Thymus (tissue), 14 donors: ENCODE measurements around the gene P2RY8. TPM values are rescaled to one million over a fixed set of nuclear protein-coding genes. Genes with fewer than 3 reads are reported as not detected.
A peak's percentile ranks its signal among the peaks of the same experiment; 100 is the strongest.

ENCODE experiments used
- DNase-seq, 9 donors: peaks; one replicate each; pipeline ENCODE4 v3.0.0-alpha.2; 2013; ENCODE audit warnings: low spot score in 9 of 9, low read depth in 6 of 9, missing footprints in 1 of 9
- H3K27ac ChIP-seq, 2 donors: one replicate each; pipeline ENCODE4 v1.5.1; 2013; ENCODE audit warnings: control low read depth in 1 of 2, low read depth in 1 of 2, low read length in 1 of 2, mild to moderate bottlenecking in 1 of 2, moderate library complexity in 1 of 2
- H3K27me3 ChIP-seq, 2 donors: one replicate each; pipeline ENCODE4 v1.5.1; 2013; ENCODE audit warnings: low read length in 1 of 2; ENCODE audit not compliant: control insufficient read depth in 2 of 2, insufficient read depth in 1 of 2
- H3K36me3 ChIP-seq, 2 donors: one replicate each; pipeline ENCODE4 v1.5.1; 2013; ENCODE audit warnings: low read length in 1 of 2, mild to moderate bottlenecking in 1 of 2, moderate library complexity in 1 of 2; ENCODE audit not compliant: control insufficient read depth in 2 of 2, insufficient read depth in 2 of 2
- H3K4me1 ChIP-seq, 2 donors: one replicate each; pipeline ENCODE4 v1.5.1; 2013; ENCODE audit warnings: low read length in 2 of 2; ENCODE audit not compliant: control insufficient read depth in 2 of 2, insufficient read depth in 2 of 2
- H3K4me3 ChIP-seq, 2 donors: one replicate each; pipeline ENCODE4 v1.5.1; 2013; ENCODE audit warnings: low read length in 2 of 2, control low read depth in 1 of 2, mild to moderate bottlenecking in 1 of 2
- H3K9me3 ChIP-seq, 2 donors: one replicate each; pipeline ENCODE4 v1.5.1; 2013; ENCODE audit warnings: low read length in 1 of 2, mild to moderate bottlenecking in 1 of 2; ENCODE audit not compliant: control insufficient read depth in 2 of 2, insufficient read depth in 1 of 2
- WGBS: extraction: QIAGEN DNeasy Blood & Tissue Kit; methylation state at CpG from one replicate; pipeline ENCODE4 v1.1.7; 2013; 5-methylcytosine and 5-hydroxymethylcytosine counted together
- long read RNA-seq, 10 donors: transcript quantifications; one replicate each; lab custom pipeline, GENCODE V29; 2026
- polyA plus RNA-seq: library from polyadenylated mRNA; stranded (reverse); fragments of 200-250 nt; gene quantifications from one replicate; pipeline ENCODE4 v1.2.3, GENCODE V29; 2013
- total RNA-seq: library from RNA; stranded (reverse); fragments of 120-200 nt; gene quantifications from one replicate; pipeline ENCODE4 v1.2.4, GENCODE V29; 2013
- donor health status: healthy.

The P2RY8 gene, protein sequence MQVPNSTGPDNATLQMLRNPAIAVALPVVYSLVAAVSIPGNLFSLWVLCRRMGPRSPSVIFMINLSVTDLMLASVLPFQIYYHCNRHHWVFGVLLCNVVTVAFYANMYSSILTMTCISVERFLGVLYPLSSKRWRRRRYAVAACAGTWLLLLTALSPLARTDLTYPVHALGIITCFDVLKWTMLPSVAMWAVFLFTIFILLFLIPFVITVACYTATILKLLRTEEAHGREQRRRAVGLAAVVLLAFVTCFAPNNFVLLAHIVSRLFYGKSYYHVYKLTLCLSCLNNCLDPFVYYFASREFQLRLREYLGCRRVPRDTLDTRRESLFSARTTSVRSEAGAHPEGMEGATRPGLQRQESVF
- total RNA-seq (15.8 TPM), polyA plus RNA-seq (12.9 TPM)
- long read RNA-seq, donor 1 = 0 reads
- long read RNA-seq, donor 2, full-length matches to known transcripts = 17 of 17 reads
- long read RNA-seq, donor 2, partial matches to known transcripts = 0 of 17 reads
- long read RNA-seq, donor 2, other reads (novel, unspliced or antisense) = 0 of 17 reads
- long read RNA-seq, donor 3, full-length matches to known transcripts = 12 of 12 reads
- long read RNA-seq, donor 3, partial matches to known transcripts = 0 of 12 reads
- long read RNA-seq, donor 3, other reads (novel, unspliced or antisense) = 0 of 12 reads
- long read RNA-seq, donor 4, full-length matches to known transcripts = 4 of 4 reads
- long read RNA-seq, donor 4, partial matches to known transcripts = 0 of 4 reads
- long read RNA-seq, donor 4, other reads (novel, unspliced or antisense) = 0 of 4 reads
- long read RNA-seq, donor 5, full-length matches to known transcripts = 14 of 14 reads
- long read RNA-seq, donor 5, partial matches to known transcripts = 0 of 14 reads
- long read RNA-seq, donor 5, other reads (novel, unspliced or antisense) = 0 of 14 reads
- long read RNA-seq, donor 6, full-length matches to known transcripts = 4 of 10 reads
- long read RNA-seq, donor 6, partial matches to known transcripts = 6 of 10 reads
- long read RNA-seq, donor 6, other reads (novel, unspliced or antisense) = 0 of 10 reads
- long read RNA-seq, donor 7, full-length matches to known transcripts = 12 of 12 reads
- long read RNA-seq, donor 7, partial matches to known transcripts = 0 of 12 reads
- long read RNA-seq, donor 7, other reads (novel, unspliced or antisense) = 0 of 12 reads
- long read RNA-seq, donor 8, full-length matches to known transcripts = 11 of 11 reads
- long read RNA-seq, donor 8, partial matches to known transcripts = 0 of 11 reads
- long read RNA-seq, donor 8, other reads (novel, unspliced or antisense) = 0 of 11 reads
- long read RNA-seq, donor 9, full-length matches to known transcripts = 10 of 10 reads
- long read RNA-seq, donor 9, partial matches to known transcripts = 0 of 10 reads
- long read RNA-seq, donor 9, other reads (novel, unspliced or antisense) = 0 of 10 reads
- long read RNA-seq, donor 10, full-length matches to known transcripts = 13 of 13 reads
- long read RNA-seq, donor 10, partial matches to known transcripts = 0 of 13 reads
- long read RNA-seq, donor 10, other reads (novel, unspliced or antisense) = 0 of 13 reads

DNA sequence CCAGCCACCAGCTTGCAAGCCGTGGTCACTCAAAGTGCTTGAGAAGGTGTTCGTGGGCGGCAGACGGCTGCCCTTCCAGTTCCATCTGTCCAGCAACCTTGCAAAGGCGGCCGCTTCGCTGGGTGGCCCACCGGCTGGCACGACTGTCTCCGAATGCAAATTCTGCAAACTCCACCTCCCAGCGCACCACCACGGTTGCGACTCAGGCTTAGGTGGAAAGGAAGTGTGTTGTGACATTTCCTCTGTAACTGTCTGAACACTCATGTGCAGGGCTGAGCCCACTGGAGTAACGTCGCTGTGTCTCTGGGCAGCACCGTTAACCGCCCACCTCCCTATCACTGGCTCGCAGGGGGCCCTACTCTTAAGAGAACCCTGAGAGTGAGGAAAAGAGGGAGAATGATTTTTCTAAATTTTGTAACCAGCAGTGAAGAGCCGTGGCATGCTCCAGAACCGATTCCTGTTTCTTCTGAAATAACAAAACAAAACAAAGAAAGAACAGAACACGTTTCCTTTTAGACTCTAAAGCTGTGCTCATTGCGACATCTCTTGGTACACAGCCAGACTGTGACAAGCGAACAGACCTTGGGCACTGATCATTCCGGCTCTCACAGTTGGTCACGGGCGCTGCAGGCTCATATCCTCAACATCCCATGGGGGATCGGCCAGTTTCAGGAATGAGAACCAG is at the start of gene P2RY8:
Gene P2RY8 (minus strand): TSS at position 155 of the 685 bp plus-strand sequence. CDS start 70,627 bp downstream, outside the sequence.
- WGBS = 2% methylated on average over 27 of the region's 27 CpGs

DNA sequence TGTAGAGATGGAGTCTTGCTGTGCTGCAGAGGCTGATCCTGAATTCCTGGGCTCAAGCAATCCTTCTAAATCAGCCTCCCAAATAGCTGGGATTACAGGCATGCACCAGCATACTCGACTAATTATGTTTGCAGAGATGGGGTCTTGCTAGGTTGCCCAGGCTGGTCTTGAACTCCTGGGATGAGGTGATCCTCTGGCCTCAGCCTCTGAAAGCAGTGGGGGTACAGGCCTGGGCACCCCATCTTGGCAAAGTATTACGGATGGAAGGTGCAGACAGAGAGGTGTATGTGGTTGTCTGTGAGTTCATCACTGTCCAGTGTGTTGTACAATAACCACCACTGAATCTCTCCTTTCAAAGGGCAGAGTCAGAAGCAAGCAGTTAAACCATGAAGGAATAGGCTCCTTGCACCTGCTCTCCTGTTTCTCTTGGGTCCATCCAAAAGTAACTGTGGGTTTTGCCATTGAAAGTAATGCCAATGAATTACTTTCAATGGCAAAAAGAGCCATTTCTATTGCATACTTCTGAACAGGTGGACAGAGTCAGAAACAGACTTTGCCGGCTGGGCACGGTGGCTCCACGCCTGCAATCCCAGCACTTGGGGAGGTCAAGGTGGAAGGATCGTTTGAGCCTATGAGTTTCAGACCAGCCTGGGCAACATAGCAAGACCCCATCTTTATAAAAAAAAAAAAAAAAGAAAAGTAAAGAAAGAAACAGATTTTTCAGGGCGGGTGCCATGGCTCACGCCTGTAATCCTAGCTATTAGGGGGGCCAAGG is 47.4 kb upstream of the P2RY8 start:
- Histone ChIP-seq H3K9me3 (peaks cover 0 to 1% of the 10 kb centered on the region in 2 donors), H3K27me3 (no peaks in the 10 kb centered on the region), H3K27ac (no peak overlapping the region), H3K36me3 (no peaks in the 10 kb centered on the region), H3K4me1 (no peaks in the 10 kb centered on the region), H3K4me3 (no peak overlapping the region)
- no peak for DNase-seq
- 98% methylated on average over 8 of the region's 8 CpGs for WGBS

More for the DNA sequence above, at the start of gene P2RY8:
- no peaks in the 10 kb centered on the region for H3K9me3 ChIP-seq
- H3K4me3 ChIP-seq = peak within 1 kb of the TSS; percentile 81 to 85
- peak in 8 of 9 donors; percentile 73 to 94 (median 82) for DNase-seq
- H3K27me3 ChIP-seq = no peaks in the 10 kb centered on the region
- H3K27ac ChIP-seq = peak within 1 kb of the TSS; percentile 97 to 99
- H3K36me3 ChIP-seq = peaks cover 0 to 4% of the 10 kb centered on the region in 2 donors
- peaks cover 2 to 26% of the 10 kb centered on the region in 2 donors for H3K4me1 ChIP-seq

DNA sequence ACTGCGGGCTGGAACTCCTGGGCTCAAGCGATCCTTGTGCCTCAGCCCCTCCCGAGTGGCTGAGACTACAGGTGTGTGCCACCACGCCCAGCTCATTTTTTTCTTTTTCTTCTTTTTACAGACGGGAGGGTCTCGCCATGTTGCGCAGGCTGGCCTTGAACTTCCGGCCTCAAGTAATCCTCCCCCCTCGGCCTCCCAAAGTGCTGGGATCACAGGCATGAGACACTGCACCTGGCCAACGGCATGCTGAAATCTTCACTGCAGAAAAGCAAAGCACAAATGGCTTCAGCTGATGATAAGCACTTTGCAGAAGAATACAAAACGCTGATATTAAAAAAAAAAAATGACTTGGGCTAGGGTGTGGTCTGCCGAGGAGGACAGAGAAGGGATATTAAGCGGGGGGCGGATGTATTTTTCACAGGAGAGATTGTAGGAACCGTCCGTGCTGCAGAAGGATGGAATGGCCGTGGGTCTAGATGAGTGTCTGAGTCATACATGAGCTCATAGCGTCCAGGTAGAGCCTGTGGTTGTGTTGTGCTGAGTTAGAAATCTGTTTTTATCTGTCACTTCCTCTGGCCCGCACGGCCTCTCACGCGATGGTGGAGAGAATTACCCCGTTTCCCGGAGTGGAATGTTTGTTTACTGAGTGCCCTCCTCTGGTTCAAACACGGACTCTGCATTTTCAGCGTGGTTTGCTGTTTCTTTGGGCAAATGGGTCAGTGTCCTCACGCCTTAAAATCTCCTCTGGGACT is 45.9 kb upstream of the P2RY8 start:
- Histone ChIP-seq H3K27me3 (no peaks in the 10 kb centered on the region), H3K4me1 (no peaks in the 10 kb centered on the region), H3K27ac (no peak overlapping the region), H3K9me3 (peaks cover 0 to 1% of the 10 kb centered on the region in 2 donors), H3K4me3 (no peak overlapping the region), H3K36me3 (no peaks in the 10 kb centered on the region)
- 81% methylated on average over 27 of the region's 27 CpGs for WGBS
- DNase-seq = no peak

DNA sequence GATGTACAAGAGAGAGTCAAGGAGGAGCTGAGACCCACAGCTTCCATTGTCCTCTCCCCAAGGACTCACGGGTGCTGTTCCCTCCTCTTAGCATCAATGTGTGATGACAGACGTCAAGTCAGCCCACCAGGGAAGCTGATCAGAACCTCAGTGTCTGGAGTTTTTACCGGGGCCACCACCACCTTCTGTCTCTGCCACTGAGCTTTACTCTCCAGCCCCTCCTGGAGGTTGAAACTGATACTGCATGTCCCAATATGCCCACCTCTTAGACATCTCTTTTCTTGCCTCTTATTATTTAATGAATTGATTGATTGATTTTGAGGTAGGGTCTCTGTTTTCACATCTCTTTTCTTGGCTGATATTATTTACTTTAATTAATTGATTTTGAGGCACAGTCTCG is 44.1 kb upstream of the P2RY8 start:
- 71% methylated on average over 4 of the region's 4 CpGs for WGBS
- Histone ChIP-seq H3K9me3 (peaks cover 0 to 1% of the 10 kb centered on the region in 2 donors), H3K4me1 (peaks cover 5 to 8% of the 10 kb centered on the region in 2 donors), H3K27ac (no peak overlapping the region), H3K36me3 (no peaks in the 10 kb centered on the region), H3K4me3 (no peak overlapping the region), H3K27me3 (no peaks in the 10 kb centered on the region)
- DNase-seq = peak in 6 of 9 donors; percentile 57 to 80 (median 65)

DNA sequence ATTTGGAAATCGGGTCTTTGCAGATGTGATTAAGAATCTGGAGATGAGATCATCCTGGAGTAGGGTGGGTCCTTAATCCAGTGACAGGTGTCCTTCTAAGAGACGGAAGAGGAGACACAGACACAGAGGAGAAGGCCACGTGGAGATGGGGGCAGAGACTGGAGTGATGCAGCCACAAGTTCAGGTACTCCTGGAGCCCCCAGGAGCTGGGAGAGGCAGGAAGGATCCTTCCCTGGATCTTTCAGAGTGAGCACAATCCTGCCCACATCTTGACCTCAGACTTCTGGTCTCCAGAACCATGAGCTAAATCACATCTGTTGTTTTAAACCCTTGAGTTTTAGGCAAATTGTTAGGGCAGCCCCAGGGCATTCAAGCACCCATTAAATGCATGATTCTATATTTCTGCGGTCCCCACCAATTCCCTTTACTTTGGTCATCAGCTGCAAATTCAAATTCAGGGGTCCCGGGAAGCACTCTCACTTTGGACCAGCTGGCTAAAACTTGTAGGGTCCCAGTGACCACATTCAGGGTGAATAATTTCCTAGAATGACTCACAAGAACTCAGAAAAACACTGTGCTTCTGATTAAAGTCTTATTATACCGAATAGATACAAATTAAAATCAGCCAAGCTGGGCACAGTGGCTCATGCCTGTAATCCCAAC is 41.7 kb upstream of the P2RY8 start:
- H3K36me3 ChIP-seq = no peaks in the 10 kb centered on the region
- H3K27ac ChIP-seq = no peak overlapping the region
- H3K9me3 ChIP-seq = peaks cover 0 to 1% of the 10 kb centered on the region in 2 donors
- no peak overlapping the region for H3K4me3 ChIP-seq
- H3K4me1 ChIP-seq = peaks cover 7 to 11% of the 10 kb centered on the region in 2 donors
- no peak for DNase-seq
- no peaks in the 10 kb centered on the region for H3K27me3 ChIP-seq
- 77% methylated on average over 6 of the region's 6 CpGs for WGBS

DNA sequence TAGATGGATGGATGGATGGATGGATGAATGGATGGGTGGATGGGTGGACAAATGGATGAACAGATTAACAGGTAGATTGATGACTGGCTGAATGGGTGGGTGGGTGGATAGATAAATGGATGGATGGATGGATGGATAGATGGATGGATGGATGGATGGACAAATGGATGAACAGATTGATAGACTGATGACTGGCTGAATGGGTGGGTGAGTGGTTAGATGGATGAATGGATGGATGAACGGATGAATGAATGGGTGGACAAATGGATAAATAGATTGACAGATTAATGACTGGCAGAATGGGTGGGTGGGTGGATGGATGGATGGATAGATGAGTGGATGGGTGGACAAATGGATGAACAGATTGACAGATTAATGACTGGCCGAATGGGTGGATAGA is 40.9 kb upstream of the P2RY8 start:
- 94% methylated on average over 2 of the region's 2 CpGs for WGBS
- no peaks in the 10 kb centered on the region for H3K36me3 ChIP-seq
- H3K27ac ChIP-seq = no peak overlapping the region
- H3K4me3 ChIP-seq = no peak overlapping the region
- H3K9me3 ChIP-seq = peaks cover 0 to 1% of the 10 kb centered on the region in 2 donors
- peaks cover 7 to 11% of the 10 kb centered on the region in 2 donors for H3K4me1 ChIP-seq
- no peak for DNase-seq
- no peaks in the 10 kb centered on the region for H3K27me3 ChIP-seq
